HG02642 (cell line): ENCODE data around the gene PHLDA3.
"Not testable (repeated sequence)": the region's sequence is repeated elsewhere in the genome, so short reads cannot be mapped to it uniquely, and the experiment has no call there.

Source experiments
- ATAC-seq: cut with Tn5 transposase; IDR thresholded peaks from one replicate; pipeline ENCODE4 v1.9.1; 2021; ENCODE audit warnings: mild to moderate bottlenecking; ENCODE audit not compliant: unreplicated experiment, poor library complexity

The PHLDA3 gene

DNA sequence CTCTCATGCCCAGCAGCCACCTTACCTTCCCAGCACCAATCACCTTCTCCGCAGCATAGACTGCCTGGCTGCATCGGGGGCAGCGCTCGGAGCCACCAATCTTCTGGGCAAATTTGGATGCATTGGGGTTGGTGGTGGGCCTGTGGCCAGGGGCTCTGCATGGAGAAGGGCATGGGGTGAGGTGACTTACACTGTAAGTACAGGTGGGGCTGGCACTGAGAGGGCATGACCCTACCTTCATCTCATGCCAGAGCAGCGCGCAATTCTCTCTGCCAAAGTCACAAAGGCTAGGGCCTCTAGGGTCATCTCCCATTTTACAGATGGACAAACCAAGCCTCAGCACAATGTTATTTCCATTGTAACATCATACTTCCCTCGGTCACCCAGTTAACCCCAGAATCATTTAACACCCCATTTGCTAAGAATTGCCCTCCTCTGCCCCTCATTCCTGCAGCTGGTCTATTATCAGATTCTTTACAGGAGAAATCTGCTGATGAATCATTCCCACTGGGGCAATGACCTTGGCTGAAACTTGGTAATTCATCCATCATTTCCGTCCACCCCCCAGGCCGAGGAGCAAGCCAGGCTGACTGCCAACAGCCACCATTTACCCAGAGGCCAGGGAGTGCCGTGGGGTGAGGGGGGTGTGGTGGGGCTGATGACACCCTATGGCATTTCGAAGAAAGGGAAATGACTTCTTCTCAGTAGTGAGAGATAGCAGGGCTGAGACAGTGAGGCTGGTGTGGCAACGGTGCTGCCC lies 20.0 kb upstream of the PHLDA3 start:
- ATAC-seq: no peak

DNA sequence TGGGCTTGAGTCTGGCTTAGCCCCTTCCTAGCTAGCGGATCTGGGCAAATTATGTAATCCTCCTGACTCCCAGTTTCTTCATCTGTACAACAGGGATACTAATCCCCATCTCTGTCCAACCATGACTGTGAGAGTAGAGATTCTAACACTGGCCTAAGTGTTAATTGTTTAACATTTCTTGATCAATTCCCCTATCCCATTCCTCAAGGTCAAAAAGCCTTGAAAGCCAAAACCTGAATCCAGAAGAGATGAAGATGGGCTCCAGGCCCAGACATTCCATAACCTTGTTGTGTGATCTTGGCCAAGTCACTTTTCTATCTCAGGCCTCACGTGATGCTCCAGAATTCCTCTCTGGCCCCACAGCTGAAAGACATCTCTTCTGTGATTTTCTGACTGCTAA lies 18.8 kb upstream of the PHLDA3 start:
- ATAC-seq: no peak

DNA sequence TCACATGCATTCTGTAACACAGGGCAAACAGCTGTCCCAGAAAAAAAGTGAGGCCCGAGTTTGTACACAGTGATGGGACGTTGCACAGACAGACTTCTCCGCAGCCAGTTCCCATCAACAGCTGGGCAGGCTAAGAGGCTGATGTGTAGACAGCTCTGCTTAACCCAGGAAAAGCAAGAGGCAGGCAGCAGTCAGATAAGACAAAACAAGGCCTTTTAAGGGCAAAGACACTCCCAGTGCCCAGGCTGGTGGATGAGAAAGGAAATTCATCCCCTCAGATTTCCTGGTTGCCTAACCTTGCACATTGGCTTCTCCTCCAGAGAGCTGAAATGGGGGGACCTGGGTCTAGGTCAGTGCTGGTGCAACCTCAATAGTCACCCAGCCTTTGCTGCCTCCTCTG lies 17.2 kb upstream of the PHLDA3 start:
- no peak for ATAC-seq

DNA sequence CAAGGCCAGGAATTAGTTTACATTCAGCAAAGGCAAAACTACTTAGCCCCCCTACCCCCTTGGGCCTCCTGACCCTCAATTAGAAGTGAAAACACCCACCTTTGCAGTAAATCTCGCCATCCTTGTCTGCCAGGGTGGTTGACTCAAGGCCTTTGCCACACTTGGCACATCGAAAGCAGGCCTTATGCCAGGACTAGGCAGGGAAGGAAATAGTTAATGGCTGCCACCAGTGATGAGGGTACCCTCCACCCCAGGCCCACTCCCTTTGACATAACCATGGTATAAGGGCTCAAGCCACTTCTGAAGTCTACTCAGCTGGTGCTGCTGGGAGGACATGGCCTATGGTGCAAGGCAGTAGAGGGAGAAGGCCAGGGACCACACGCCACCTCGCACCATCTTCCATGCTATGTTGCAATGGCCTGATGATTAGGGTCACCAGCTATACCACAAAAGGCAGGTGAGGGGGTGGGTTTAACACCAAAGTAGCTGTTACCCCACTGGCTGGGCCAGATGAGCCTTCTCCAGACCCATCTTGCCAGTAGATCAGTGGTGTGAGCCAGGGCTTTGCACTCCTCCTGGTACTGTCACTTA lies 16.3 kb upstream of the PHLDA3 start:
- no peak for ATAC-seq

DNA sequence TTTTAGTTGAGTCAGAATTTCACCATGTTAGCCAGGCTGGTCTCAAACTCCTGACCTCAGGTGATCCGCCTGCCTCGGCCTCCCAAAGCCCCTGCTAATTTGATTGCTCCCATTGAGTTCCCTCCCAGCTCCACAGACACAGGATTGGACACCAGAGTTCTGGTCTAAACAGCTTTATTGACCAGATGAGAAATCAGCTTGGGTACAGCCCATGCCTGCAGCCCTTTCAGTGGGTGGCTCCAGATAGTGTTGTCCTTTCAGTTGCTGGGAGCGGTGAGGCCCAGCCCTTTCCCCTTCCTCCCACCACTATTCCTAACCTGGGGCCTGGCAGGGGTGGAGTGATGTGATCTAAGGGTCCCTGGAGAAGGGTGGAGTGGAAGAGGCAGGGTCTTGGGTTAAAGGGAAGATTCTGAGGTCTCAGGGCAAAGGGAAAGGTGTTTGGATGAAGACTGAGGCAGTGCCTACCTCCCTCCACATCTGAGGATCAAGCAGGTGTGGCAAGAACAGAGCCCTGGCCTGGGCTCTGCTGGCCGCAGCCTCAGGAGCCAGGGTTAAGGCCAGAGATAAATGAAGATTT lies 14.5 kb upstream of the PHLDA3 start:
- ATAC-seq: no peak

DNA sequence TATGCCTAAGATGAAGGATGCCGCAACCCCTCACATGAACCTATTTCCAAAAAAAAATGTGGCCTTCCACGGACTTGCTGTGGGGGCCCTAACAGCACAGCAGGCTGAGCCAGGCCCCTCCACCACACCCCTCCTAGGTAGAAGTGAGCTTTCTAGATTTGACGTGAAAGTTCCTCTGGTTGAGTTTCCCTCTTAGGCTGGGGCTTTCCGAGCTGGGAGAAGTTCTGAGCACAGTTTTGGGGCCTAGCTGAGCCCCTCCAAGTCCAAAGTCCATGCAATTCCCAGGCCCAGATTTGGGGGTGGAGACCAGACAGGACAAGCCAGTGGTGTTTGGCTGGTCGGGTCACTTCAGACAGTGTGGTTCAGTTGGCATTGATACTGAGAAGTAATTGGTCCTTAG lies 13.8 kb upstream of the PHLDA3 start:
- peak; percentile 32 for ATAC-seq

DNA sequence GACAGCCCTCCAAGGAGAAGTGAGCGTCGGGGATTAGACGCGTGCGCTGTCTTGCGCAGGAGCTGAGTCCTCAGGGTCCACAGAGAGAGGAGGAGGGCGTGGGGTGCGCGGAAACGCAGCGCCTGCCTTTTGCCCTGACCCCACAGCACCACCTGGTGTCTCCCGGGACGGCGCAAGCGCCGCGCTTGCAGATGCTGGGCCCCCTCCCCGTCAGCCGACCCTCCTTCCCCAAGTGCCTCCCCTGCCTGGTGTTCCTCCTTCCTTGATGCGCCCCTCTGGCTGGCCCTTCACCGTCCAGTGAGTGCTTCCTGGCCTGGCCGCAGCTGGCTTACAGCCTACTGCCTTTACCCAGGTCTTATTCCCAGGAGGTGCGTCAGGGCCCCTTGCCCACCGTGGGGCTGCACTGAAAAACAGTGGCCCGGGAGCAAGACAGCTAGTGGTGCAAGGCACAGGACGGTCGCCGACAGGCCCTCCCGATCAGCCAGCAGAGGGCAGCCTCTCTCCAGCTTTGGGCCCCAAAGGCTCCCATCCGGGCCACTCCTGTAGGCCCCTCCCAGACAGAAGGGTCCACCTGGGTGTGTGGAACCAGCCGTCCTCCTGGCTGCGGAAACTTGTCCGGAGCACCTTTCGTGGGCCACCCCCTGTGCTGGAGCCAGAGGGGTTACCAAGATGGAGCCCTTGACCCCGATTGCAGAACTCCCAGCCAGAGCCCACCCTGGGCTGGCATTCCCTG lies 12.9 kb upstream of the PHLDA3 start:
- ATAC-seq: peak; percentile 80

DNA sequence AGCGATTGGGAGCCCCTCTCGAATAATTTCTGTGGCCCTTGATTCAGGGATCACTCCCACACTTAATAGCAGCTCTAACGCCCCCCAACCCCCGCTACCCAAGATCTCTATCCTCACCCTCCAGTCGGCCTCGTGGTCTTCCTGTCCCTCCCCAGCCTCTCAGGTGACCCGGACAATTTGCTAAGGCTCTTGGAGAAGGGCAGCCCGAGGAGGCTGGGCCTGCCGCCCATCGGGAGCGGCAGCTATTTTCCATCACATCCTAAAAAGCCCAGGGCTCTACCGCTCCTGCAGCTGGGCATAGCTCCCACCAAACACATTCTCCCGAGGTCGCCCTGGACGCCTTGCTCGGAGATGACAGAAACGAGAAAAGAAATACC lies 12.0 kb upstream of the PHLDA3 start:
- no peak for ATAC-seq

DNA sequence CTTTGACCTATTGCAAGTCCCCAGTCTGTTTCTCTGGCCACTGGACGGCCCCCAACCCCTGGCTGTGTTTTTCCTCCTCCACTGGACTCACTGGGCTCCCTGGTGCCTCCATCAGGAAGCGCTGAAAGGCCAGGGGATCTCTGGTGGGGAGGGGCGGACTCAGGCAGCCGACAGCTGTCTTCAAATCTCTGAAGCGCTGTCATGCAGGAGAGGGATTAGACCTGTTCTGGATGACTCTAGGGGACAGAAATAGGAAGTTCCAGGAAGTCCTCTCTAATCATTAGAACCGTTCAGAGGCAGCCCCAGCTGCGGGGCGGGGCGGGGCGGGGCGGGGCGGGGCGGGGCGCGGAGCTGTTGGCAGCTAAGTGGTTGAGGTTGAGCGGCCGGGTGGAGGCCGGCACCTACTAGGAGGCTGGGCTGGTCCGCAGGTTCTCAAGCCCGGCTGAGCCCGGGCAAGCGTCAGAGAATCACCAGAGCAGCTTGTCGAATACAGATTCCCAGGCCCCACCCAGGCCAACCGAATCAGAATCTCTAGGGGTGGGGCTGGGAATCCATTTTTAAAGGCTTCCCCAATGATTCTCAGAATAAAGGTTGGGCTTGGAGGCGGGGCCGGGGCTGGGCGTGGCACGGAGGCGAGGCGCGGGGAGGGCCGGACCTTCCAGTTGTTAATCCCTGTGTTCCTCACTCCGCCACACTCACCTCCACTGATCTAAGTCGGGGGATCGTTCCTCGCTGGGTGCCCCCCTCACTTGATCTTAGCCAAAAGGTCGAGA lies 11.4 kb upstream of the PHLDA3 start:
- ATAC-seq: peak; percentile 63

DNA sequence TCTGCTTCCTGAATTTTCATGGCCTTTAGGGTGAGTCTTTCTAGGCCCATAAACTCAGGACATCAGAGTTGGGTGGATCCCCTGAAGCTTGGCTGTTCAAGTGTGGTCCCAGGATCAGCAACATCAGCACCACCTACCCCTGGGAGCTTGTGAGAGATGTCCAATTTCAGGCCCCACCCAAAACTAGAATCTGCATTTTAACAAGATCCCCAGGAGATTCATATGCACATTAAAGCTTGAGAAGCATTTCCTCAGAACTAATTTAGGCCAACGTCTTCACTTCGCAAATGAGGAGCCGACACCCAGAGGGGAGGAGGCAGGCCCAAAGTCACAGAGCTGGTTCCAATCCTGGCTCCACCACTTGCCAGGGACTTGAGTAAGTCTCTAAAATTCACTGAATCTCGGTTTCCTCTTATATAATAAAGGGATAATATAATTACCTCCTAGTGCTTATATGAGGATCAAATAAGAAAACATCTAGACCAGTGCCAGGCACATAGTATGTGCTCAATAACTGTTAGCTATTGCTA lies 10.3 kb upstream of the PHLDA3 start:
- no peak for ATAC-seq

DNA sequence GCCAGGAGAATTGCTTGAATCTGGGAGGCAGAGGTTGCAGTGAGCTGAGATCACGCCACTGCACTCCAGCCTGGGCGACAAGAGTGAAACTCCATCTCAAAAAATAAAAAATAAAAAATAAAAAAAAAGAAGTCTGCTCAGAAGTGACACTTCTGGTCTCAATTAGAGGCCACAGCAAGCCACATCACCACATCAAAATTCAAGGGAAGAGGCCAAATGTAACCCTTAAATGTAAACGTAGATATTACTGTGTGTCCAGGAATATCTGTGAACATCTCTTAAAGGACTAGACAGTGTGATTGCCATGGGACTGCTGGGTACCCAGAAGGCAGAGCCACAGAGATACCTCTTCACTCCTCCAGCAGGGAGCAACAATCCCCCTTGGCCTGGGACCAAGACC lies 9.7 kb upstream of the PHLDA3 start:
- ATAC-seq: not testable (repeated sequence)

DNA sequence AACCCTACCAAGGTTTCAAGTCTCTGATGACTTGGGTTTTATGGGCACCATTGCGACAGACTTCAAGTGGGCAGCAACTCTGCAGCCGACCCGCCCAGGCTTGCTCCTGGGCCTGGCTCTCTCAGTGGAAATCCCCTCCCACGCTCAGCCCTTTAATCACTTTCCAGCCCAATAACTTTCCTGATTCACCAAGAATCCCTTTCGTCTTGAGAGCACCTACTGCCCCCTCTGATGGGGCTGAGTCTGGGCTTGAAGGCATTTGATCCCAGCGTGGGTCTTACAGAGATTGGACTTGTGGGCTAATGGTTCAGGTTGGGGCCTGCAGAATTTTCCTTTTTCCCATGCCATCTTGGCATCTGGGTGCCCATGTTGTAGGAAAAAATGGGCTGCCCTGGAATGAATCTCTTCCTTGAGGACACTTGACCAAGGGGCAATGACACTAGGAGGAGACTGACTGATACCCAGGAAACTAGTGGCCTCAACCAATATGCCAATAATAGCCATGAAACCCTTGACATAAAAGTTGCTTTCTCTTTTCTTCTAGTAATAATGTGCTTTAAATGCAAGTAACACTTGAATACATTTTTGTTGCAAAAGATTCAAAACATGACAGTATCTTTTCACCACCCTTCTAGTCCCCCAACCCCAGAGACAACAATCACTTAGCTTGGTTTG lies 7.8 kb upstream of the PHLDA3 start:
- ATAC-seq: no peak

DNA sequence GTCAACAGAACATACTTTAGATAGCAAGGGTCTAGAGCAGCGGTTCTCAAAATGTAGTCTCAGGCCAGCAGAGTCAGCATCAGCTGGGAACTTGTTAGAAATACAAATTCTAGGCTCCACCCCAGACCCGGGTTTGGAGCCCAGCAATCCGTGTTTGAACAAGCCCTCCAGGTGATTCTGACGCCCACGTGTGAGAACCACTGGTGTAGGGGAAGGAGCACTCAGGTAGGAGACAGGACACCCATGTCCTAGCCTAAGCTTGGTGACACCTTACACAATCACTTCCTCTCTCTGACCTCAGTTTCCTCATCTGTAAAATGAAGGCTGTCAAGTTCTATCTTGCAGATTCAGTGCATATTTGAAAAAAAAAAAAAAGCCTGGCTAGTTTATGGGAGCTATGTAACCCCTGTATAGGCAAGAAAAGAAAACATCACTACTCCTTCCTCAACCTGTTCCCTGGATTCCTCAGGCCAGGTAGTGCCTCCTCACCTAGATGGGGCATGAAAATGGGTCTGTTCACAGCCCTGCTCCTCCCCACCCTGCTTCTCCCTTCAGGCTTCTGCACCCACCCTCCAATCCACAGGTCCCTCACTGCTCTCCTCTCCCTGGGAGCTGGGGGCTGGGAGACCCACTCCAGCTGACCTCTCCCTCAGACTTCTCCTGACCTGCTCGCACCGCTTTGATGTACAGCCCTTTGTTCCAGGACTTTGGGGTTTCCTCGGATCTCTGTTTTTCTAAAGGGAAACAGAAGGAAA lies 7.1 kb upstream of the PHLDA3 start:
- no peak for ATAC-seq

DNA sequence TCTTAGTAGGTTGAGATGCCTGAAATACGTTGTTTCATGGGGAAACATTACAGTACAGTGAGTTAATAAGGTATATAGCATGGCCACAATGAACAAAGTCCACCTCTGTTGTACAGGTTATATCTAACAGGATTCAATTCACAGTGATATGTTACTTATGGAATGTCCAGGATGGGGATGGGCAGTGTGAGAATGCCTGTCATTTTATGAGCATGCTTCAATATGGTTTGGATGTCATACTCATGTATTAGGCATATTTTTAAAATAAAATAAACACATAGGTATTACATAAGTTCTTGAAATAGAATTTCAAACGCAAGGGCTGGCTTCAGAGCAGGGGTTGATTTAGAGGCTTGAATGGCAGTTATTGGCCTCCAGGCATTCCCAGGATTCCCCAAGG lies 6.1 kb upstream of the PHLDA3 start:
- no peak for ATAC-seq

DNA sequence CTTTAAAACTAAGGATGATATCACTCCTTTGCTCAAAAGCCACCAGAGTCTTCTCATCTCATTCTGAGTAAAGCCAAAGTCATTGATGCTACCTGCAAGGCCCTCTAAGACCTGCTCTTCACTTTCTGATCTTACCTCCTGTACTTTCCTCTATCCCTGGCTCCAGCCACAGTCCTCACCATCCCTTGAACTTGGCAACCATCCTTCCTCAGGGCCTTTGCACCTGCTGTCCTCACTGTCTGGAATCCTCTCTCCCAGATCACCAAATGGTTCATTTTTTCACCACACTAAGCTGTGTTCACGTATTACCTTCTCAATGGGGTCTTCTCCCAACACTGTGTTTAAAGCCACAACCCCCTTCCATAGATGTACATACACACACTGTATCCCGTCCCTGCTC lies 4.3 kb upstream of the PHLDA3 start:
- ATAC-seq: no peak

DNA sequence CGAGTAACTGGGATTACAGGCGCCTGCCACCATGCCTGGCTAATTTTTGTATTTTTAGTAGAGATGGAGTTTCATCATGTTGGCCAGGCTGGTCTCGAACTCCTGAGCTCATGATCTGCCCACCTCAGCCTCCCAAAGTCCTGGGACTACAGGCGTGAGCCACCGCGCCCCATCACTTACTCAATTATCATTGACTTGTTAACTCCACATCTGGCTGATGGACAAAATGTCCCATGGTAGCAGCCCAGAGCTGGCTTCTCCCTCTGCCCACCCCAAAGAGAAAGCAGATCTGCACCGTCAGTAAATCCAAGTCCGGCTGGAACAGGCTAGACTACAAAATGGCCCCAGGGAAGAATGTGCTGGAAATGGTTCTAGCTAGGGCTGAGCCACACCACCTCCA lies 3.3 kb upstream of the PHLDA3 start:
- not testable (repeated sequence) for ATAC-seq

DNA sequence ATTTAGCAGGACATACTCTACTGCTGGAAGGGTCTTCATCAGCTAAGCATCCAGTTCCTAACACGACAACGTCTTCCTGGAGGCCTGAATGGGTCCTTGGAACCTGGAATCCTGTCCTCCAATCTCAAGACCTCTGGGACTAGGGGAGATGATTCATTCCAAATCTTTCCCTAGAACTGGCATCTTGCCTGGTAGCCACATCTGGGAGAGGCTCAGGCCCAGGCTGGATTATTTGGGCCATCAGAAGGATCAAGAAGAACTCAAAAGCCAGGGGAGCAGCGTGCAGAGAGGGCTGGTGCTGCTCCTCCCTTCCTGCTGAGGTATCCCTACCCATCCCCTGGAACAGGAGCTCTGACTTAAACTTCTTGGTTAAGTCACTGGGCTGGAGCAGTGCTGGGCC lies 2.8 kb upstream of the PHLDA3 start:
- ATAC-seq: no peak

DNA sequence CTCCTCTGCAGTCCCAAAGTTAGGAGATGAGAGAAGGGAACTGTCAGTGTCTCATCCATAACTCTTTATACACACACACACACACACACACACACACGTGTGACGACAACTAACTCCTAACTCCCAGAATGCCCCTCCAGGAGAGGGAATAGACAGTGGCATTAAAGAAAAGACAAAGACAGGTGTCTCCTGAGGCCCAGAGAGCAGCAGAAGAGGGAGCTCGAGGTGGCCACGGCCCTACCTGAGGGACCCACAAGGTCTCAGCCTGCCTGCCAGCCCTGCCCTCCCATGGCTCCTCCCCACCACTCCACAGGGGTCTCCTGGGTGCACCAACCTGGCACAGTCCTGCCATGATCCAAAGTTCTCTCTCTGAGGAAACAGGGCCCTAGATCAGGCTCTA lies 1.6 kb upstream of the PHLDA3 start:
- no peak for ATAC-seq

DNA sequence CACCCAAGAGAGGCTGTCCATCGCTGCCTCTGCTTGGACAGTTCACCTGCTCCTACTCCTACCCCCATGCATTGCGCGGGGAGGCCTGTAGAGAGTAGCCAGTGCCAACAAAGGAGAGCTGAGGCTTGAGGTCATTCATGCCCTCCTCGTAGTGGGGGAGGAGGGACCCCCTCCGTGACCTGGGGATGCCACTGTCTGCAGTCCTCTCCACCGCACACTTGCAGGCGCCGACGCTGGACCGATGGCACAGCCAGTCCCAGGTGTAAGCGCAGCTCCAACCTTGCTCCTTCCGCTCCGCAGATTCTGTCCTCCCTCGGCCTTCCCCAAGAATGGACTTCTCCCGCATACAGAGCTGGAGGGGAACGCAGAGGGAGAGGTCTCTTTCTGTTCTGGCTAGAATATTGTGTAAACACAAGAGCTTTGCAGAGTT lies 672 bp upstream of the PHLDA3 start:
- ATAC-seq: no peak
